PC-3 (cell line): Measurements from ENCODE around the gene BACH2.

Experiments
- EZH2 ChIP-seq: fragments of 300-600 bp; sonication (generic); IDR thresholded peaks from one replicate; pipeline ENCODE4 v1.6.1; 2017; ENCODE audit warnings: antibody characterized with exemption, mild to moderate bottlenecking, low read length; ENCODE audit not compliant: unreplicated experiment
- EZH2phosphoT487 ChIP-seq: fragments of 300-600 bp; sonication (generic); IDR thresholded peaks from 2 replicates; pipeline ENCODE4 v1.6.1; 2018; ENCODE audit warnings: mild to moderate bottlenecking, antibody characterized with exemption, low read length, borderline replicate concordance
- TF ChIP-seq, protein P1 (sequence below): fragments of 300-600 bp; sonication (generic); conservative IDR thresholded peaks from 2 replicates; pipeline ENCODE4 v1.5.1; 2017; ENCODE audit warnings: antibody characterized with exemption, low read depth, mild to moderate bottlenecking, low read length

GRCh38 chr6:90230548-90231215, 66.0 kb downstream of the BACH2 start:
- TF ChIP-seq, protein P1, sequence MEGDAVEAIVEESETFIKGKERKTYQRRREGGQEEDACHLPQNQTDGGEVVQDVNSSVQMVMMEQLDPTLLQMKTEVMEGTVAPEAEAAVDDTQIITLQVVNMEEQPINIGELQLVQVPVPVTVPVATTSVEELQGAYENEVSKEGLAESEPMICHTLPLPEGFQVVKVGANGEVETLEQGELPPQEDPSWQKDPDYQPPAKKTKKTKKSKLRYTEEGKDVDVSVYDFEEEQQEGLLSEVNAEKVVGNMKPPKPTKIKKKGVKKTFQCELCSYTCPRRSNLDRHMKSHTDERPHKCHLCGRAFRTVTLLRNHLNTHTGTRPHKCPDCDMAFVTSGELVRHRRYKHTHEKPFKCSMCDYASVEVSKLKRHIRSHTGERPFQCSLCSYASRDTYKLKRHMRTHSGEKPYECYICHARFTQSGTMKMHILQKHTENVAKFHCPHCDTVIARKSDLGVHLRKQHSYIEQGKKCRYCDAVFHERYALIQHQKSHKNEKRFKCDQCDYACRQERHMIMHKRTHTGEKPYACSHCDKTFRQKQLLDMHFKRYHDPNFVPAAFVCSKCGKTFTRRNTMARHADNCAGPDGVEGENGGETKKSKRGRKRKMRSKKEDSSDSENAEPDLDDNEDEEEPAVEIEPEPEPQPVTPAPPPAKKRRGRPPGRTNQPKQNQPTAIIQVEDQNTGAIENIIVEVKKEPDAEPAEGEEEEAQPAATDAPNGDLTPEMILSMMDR, result no peak
- TF ChIP-seq EZH2, result no peak
- TF ChIP-seq EZH2phosphoT487, result no peak
